Activated naive CD4-positive, alpha-beta T cell (primary cell): Measurements from ENCODE around the gene CILP2.
A peak's percentile ranks its signal among the peaks of the same experiment; 100 is the strongest.

Experiments used
- DNase-seq, 4 experiments: peaks; one replicate each; lab custom pipeline; 2025; lab: John Stamatoyannopoulos, UW

Gene CILP2

DNA sequence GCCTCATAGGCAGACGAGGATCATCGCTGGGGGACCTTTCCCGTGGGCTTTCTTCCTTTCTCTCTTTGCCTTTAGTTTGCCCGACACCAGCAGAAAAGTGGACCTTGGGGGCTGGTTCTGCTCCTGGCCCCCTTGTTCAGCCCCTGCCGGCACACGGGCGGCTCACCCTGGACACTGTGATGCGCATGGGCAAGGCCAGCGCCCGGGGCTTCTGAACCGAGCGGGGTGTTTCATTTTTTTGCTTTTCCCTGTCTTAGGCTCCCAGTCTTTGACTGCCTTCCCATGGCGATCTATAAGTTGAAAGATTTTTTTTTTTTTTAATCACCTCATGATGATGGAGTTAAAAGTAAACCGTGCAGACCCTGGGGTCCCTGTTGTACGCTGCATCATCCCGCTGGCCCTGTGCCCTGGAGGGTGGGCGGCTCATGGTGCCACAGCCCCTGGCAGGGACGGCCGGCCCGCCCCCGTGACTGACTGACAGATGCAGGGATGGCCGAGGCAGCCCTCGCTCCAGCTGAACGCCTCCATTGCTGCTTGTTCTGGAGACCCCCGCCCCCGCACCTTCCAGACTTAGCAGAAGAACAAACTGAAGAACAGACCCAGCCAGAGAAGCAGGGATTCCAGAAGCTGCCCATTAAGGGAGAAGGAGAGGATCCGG, 32.3 kb upstream of the CILP2 start:
- no peak for DNase-seq

DNA sequence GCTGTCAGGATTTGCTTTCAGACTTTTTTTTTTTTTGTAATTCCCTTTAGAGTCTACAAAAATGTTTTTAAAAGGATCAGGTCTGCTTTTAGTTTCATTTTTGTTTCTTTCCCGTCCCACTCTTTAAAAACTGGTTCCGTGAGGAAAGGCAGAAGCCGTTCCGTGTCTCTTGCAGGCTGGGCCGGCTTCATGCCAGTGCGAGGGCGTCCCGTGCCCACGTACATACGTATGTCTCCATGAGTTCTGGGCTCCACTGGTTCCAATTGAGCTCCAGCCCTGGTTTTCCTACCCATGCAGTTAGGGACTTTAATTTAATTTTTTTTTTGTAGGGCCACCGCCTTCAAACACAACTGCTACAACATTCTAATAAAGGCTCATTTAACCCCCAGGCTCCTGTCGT, 31.5 kb upstream of the CILP2 start:
- no peak for DNase-seq

DNA sequence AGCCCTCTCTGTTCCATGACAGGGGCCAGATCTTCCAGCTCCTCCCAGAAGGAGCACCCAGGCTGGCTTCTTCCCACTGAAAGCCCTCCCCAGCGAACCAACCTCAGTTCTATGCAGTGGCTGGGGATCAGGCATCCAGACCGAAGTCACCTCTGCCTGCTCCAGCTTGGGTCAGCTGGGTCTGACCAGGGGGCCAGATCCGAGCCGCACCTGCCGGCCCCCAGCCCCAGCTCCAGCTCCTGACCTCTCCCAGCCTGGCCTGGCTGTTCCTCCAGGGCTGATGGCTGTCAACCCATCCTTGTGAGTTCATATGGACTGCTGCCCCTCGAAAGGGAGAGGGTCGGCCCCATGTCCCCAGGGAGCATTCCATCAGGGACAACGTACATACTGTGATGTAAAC, 30.7 kb upstream of the CILP2 start:
- no peak for DNase-seq

DNA sequence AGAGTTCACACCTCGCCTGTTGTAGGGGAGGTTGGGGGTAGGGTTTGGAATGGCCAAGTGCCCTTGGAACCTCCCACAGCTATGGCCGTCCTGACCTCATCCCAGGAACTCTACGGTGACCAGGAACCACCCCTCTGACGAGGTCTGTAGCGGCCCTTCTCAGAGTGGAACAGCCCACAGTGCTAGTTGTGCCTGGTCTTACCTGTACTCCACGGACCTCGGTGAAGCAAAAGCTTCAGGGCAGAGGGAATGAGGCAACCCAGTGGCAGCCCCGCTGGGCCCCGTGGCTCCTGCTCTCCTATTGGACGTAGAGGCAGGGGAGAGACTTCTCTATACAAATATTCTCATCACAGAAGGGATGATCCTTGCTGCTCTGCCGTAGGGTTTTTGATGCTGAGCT, 29.8 kb upstream of the CILP2 start:
- no peak for DNase-seq

DNA sequence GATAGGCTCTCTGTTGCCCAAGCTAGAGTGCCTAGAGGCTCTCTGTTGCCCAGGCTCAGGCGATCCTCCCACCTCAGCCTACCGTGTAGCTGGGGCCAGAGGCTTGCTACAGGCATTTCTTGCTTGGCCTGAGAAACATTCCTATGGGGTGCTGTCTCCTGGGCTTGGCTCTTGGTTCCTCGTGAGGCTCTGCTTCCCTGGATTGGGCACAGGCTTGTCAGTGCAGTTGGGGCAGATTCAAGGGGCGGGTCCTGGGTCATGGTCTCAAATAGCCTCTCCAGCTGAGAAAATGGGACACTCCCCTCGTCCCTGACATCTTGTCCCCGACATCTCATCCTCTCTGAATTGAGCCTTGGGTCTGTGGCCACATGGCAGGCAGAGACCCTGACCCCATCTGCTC, 27.6 kb upstream of the CILP2 start:
- DNase-seq: no peak

- no peak for DNase-seq
These were observed 24.4 kb upstream of the CILP2 start for GRCh38 chr19:19513682-19514081.

DNA sequence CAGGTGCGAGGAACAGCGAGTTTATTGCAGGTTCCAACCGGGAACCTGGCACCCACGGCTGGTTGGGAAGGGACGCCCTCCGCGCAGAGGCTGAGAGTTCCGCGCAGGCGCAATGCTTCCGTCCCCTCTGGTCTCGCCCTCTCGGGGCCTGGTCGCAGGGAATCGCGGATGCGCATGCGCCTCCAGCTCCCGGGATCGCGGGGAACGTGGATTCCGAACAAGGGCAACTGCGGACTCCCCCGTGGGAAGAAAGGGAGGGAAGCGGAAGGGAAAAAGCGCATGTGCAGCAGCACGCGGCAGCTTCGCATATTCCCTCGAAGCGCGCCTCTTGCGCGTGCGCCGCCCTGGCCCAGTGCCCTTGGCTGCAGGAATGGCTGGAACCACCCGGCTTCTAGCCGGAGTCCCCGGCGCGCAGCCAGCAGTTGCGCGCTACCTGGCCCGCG, 23.8 kb upstream of the CILP2 start:
- DNase-seq: peak in 1 of 4 experiments; percentile 13

DNA sequence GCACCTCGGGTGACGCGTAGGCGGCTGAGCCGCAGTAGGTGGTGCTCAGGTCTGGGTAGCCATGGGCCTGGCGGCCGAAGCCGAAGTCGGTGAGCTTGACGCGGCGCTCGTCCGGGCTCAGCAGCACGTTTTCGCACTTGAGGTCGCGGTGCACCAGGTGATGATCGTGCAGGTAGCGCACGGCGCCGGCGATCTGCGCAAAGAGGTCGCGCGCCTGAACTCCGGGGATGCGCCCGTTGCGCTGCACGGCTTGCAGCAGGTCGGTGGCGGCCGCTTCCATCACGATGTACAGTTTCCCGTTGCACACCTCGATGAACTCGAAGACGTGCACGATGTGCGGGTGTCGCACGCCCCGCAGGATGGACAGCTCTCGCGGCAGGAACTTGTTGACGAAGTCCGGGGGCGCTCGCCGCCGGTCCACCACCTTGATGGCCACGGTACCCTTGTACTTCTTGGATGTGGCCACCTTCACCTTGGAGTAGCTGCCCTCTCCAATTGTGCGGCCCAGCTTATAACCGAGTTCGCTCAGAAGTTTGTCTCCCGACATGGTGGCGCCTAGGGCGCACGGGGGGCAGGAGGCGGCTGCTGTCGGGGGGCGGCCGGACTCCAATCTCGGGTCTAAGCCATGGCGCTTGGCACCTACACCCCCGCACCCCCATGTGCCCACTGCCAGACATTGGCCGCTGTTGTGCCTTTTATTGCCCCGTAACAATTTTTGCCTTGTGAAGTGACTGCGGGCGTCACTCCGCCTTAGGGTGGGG, 23.0 kb upstream of the CILP2 start, which contains the start of gene TSSK6:
TSSK6 (minus strand) TSS at position 668 of the 761 bp plus-strand sequence; CDS start at position 547, 121 bp downstream.
- no peak for DNase-seq

GRCh38 chr19:19515642-19516519, 22.2 kb upstream of the CILP2 start, which contains the start of gene NDUFA13:
Gene NDUFA13, plus strand, starts transcription at chr19:19516225. Its CDS starts 14 bp downstream, at chr19:19516239.
- DNase-seq: peak; percentile 87 to 96 (median 92)

DNA sequence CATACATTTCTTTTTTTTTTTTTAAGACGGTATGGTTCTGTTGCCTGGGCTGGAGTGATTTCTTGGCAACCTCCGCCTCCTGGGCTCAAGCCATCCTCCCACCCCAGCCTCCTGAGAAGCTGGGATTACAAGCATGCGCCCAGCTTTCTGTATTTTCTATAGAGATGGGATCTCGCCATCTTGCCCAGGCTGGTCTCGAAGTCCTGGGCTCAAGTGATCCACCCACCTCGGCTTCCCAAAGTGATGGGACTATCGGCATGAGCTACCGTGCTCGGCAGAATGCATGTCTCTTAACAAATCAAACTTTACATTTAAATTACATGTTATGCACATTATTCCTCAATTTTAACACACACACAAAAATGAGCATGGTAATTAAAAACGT, 20.8 kb upstream of the CILP2 start:
- no peak for DNase-seq

- no peak for DNase-seq
These were observed 17.1 kb upstream of the CILP2 start for GRCh38 chr19:19520989-19521388.

DNA sequence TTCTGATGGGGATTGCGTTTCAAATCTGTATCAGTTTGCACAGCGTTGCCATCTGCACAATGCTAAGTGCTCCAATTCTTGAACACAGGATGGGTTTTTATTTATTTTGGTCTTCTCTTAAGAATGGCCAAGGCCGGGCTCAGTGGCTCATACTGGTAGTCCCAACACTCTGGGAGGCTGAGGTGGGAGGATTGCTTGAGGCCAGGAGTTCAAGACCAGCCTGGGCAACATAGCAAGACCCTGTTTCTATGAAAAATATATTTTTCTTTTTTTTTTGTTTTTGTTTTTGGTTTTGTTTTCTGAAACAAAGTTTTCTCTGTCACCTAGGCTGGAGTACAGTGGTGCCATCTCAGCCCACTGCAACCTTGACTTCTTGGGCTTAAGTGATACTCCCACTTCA, 14.9 kb upstream of the CILP2 start:
- no peak for DNase-seq

GRCh38 chr19:19524053-19524452, 14.0 kb upstream of the CILP2 start:
- DNase-seq: no peak

GRCh38 chr19:19525611-19526380, 12.3 kb upstream of the CILP2 start:
- no peak for DNase-seq

- no peak for DNase-seq
These were observed 11.3 kb upstream of the CILP2 start for GRCh38 chr19:19526581-19527370.

DNA sequence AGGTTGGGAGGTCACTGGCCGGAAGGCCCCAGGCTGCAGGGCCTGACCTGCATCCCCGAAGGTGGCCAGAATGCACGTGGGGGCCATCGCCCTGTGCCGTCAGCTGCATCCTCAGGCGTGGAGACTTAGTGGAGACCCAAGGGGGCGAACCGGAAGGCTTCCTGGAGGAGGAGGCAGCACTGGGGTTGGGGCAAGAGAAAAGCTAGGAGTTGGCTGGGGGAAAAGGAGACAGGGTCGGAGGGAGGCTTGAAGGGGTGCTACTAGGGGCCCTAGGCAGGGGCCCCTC, 10.8 kb upstream of the CILP2 start:
- no peak for DNase-seq

GRCh38 chr19:19527674-19528625, 10.1 kb upstream of the CILP2 start:
- DNase-seq: no peak

- no peak for DNase-seq
These were observed 9.2 kb upstream of the CILP2 start, which contains the start of gene YJEFN3 for GRCh38 chr19:19528721-19529490. Gene YJEFN3, plus strand, starts transcription at chr19:19528911. Its CDS starts 22 bp downstream, at chr19:19528933.
